Neural progenitor cell (in vitro differentiated cells): ENCODE data around the gene PFDN6. TPM values are rescaled to one million over a fixed set of nuclear protein-coding genes. Genes with fewer than 3 reads are reported as not detected.

ENCODE experiments used
- DNase-seq: peaks from one replicate; pipeline ENCODE4 v3.0.0-alpha.2; 2016; ENCODE audit warnings: low spot score
- H2AFZ ChIP-seq: fragments of 200-600 bp; sonication (generic); replicated peaks from 2 replicates; pipeline ENCODE4 v1.6.1; 2016; ENCODE audit warnings: antibody characterized with exemption
- H3F3A ChIP-seq: fragments of 200-600 bp; sonication (generic); 2 replicates; pipeline ENCODE4 v1.6.1; 2016; ENCODE audit warnings: antibody characterized with exemption, low read depth
- H3K27ac ChIP-seq: fragments of 200-600 bp; sonication (generic); 2 replicates; pipeline ENCODE4 v1.5.1; 2016; ENCODE audit warnings: mild to moderate bottlenecking
- H3K27me3 ChIP-seq: fragments of 200-600 bp; sonication (generic); 2 replicates; pipeline ENCODE4 v1.6.1; 2016; ENCODE audit warnings: mild to moderate bottlenecking, moderate library complexity
- H3K36me3 ChIP-seq: fragments of 200-600 bp; sonication (generic); 2 replicates; pipeline ENCODE4 v1.5.1; 2016
- H3K4me1 ChIP-seq: fragments of 200-600 bp; sonication (generic); 2 replicates; pipeline ENCODE4 v1.6.1; 2016; ENCODE audit warnings: mixed run types
- H3K4me2 ChIP-seq: fragments of 200-600 bp; sonication (generic); 2 replicates; pipeline ENCODE4 v1.6.1; 2016
- H3K4me3 ChIP-seq: fragments of 200-600 bp; sonication (generic); 2 replicates; pipeline ENCODE4 v1.5.1; 2016
- H3K79me2 ChIP-seq: fragments of 200-600 bp; sonication (generic); 2 replicates; pipeline ENCODE4 v1.6.1; 2016; ENCODE audit warnings: low read depth
- H3K9ac ChIP-seq: fragments of 200-600 bp; sonication (generic); 2 replicates; pipeline ENCODE4 v1.6.1; 2016
- H3K9me3 ChIP-seq: fragments of 200-600 bp; sonication (generic); 2 replicates; pipeline ENCODE4 v1.5.1; 2016; ENCODE audit warnings: low read depth
- H4K20me1 ChIP-seq: fragments of 200-600 bp; sonication (generic); 2 replicates; pipeline ENCODE4 v1.6.1; 2016; ENCODE audit warnings: low read depth
- H3K27ac Mint-ChIP-seq: 3 replicates; pipeline ENCODE4 v1.8.0; 2021; ENCODE audit warnings: mixed read lengths
- H3K27me3 Mint-ChIP-seq: 2 replicates; pipeline ENCODE4 v1.8.0; 2022; ENCODE audit warnings: low read depth, mild to moderate bottlenecking, inconsistent platforms, moderate library complexity, mixed read lengths; ENCODE audit not compliant: insufficient read depth
- H3K36me3 Mint-ChIP-seq: 3 replicates; pipeline ENCODE4 v1.8.0; 2021; ENCODE audit warnings: mixed read lengths
- H3K4me1 Mint-ChIP-seq: 3 replicates; pipeline ENCODE4 v1.8.0; 2021; ENCODE audit warnings: mixed read lengths
- H3K4me3 Mint-ChIP-seq: 3 replicates; pipeline ENCODE4 v1.8.0; 2021; ENCODE audit warnings: mild to moderate bottlenecking, moderate library complexity, mixed read lengths
- H3K9me3 Mint-ChIP-seq: 3 replicates; pipeline ENCODE4 v1.8.0; 2020; ENCODE audit warnings: mixed read lengths
- CTCF ChIP-seq: fragments of 200-600 bp; sonication (generic); IDR thresholded peaks from 2 replicates; pipeline ENCODE4 v1.5.1; 2017; ENCODE audit warnings: antibody characterized with exemption, mild to moderate bottlenecking
- EZH2 ChIP-seq: fragments of 200-600 bp; sonication (generic); IDR thresholded peaks from 2 replicates; pipeline ENCODE4 v1.6.1; 2017; ENCODE audit warnings: antibody characterized with exemption, mild to moderate bottlenecking, moderate library complexity
- EZH2phosphoT487 ChIP-seq: fragments of 200-600 bp; sonication (generic); IDR thresholded peaks from 2 replicates; pipeline ENCODE4 v1.6.1; 2017; ENCODE audit warnings: antibody characterized with exemption
- total RNA-seq: library from RNA; depleted of rRNA; stranded (reverse); fragments of >200 nt; gene quantifications from 2 replicates; pipeline ENCODE4 v1.2.3, GENCODE V29; 2015; ENCODE audit warnings: low replicate concordance

PFDN6 gene
- total RNA-seq, 1 donor from 2014 or later: 35.6 TPM

DNA sequence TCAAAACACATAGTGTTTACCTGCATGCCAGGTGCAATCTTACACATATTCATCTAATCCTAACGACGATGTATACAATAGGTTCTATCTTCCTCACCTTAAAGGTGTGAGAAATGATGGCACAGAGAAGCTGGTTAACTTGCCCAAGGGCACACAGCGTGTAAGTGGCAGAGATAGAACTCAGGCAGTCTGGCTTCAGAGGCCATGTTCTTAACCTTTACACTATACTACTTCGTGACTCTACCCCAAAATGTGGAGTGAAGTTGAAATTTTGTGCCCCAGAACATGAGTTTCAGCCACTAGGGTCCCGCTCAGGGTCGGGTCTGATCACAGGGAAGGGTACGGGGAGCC is 18.3 kb upstream of the PFDN6 start:
- H3K27me3 Mint-ChIP-seq: peaks cover 6% of the 10 kb centered on the region

DNA sequence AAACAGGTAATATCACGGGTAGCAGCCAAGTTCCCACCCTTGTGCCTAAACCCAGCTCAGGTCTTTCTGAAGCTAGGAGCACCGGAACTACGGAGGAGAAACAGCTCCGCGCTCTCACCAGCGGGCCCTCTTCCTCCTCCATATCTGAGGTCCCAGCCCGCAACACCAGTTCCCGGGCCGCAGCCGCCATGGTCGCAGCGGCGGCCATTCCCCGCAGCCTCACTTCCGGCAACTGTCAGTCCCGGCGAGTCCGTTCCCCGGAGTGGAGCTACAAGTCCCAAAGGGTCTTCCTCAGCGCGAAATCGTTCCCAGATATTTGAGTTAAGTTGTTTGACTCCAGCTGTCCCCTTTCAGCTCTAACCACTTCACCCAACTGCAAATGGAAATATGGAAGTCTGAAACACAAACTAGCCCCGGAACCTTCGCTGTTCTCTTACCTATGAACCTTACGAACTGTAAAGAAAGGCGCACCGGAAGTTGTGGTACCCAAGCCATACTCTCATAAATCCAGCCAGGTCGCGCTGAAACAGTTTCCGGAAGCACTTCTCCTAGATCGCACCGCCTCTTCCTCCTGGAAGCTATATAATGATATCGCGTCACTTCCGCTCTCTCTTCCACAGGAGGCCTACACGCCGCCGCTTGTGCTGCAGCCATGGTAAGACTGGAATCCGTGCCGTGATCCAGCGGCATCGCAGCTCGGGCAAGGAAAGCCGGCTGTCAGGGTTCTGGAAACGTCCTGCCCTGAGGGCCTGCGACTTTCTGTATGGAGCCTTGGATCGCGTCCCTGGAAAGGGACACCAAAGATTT is 17.7 kb upstream of the PFDN6 start, which contains the start of the genes RPS18 and VPS52:
RPS18 (plus strand) TSS at position 608 of the 807 bp plus-strand sequence; CDS start at position 653, 45 bp downstream.
VPS52 (minus strand) TSS at position 409 of the 807 bp plus-strand sequence; CDS start at position 208, 201 bp downstream.
- peaks cover 8% of the 10 kb centered on the region for H3K36me3 ChIP-seq
- DNase-seq: peak; percentile 99
- H3K27ac ChIP-seq: peak within 1 kb of the TSS; percentile 78
- H3K4me3 ChIP-seq: peak within 1 kb of the TSS; percentile 83
- H3K36me3 Mint-ChIP-seq: peaks cover 37% of the 10 kb centered on the region
- peak within 1 kb of the TSS; percentile 98 for H2AFZ ChIP-seq
- peaks cover 41% of the 10 kb centered on the region for H3K4me1 ChIP-seq
- no peaks in the 10 kb centered on the region for H3K9me3 ChIP-seq
- peaks cover 52% of the 10 kb centered on the region for H3K79me2 ChIP-seq
- no peaks in the 10 kb centered on the region for H3K9me3 Mint-ChIP-seq
- H4K20me1 ChIP-seq: peaks cover 46% of the 10 kb centered on the region
- peaks cover 48% of the 10 kb centered on the region for H3F3A ChIP-seq
- peaks cover 51% of the 10 kb centered on the region for H3K4me1 Mint-ChIP-seq
- H3K27me3 Mint-ChIP-seq: peaks cover 6% of the 10 kb centered on the region
- peak within 1 kb of the TSS; percentile 98 for H3K4me2 ChIP-seq
- H3K27me3 ChIP-seq: no peaks in the 10 kb centered on the region
- TF ChIP-seq CTCF (no peak), EZH2phosphoT487 (no peak), EZH2 (peak; percentile 49)
- H3K4me3 Mint-ChIP-seq: peak within 1 kb of the TSS; percentile 100
- H3K27ac Mint-ChIP-seq: peak within 1 kb of the TSS; percentile 100
- H3K9ac ChIP-seq: peak within 1 kb of the TSS; percentile 94

More for the DNA sequence above, 18.3 kb upstream of the PFDN6 start:
- TF ChIP-seq CTCF (peak; percentile 33), EZH2phosphoT487 (no peak)
- H3K27ac Mint-ChIP-seq: peak overlapping the region; percentile 100
- Histone ChIP-seq H3K27ac (peak overlapping the region; percentile 78), H3F3A (peaks cover 42% of the 10 kb centered on the region), H3K9me3 (no peaks in the 10 kb centered on the region), H3K36me3 (peaks cover 8% of the 10 kb centered on the region), H2AFZ (peak overlapping the region; percentile 98), H4K20me1 (peaks cover 40% of the 10 kb centered on the region), H3K27me3 (no peaks in the 10 kb centered on the region), H3K4me1 (peaks cover 36% of the 10 kb centered on the region), H3K79me2 (peaks cover 52% of the 10 kb centered on the region), H3K4me3 (peak overlapping the region; percentile 83), H3K4me2 (peak overlapping the region; percentile 90), H3K9ac (peak overlapping the region; percentile 79)
- H3K36me3 Mint-ChIP-seq: peaks cover 35% of the 10 kb centered on the region
- peak overlapping the region; percentile 100 for H3K4me3 Mint-ChIP-seq
- H3K9me3 Mint-ChIP-seq: no peaks in the 10 kb centered on the region
- H3K4me1 Mint-ChIP-seq: peaks cover 45% of the 10 kb centered on the region
- no peak for DNase-seq

GRCh38 chr6:33272275-33273128 is 16.9 kb upstream of the PFDN6 start:
- Histone ChIP-seq H3K4me2 (peak overlapping the region; percentile 98), H3K27ac (peak overlapping the region; percentile 74), H4K20me1 (peaks cover 53% of the 10 kb centered on the region), H3K79me2 (peaks cover 52% of the 10 kb centered on the region), H3F3A (peaks cover 56% of the 10 kb centered on the region), H3K4me1 (peaks cover 42% of the 10 kb centered on the region), H3K36me3 (peaks cover 8% of the 10 kb centered on the region), H3K9ac (peak overlapping the region; percentile 94), H3K4me3 (peak overlapping the region; percentile 83), H3K27me3 (no peaks in the 10 kb centered on the region), H3K9me3 (no peaks in the 10 kb centered on the region), H2AFZ (peak overlapping the region; percentile 7)
- H3K27me3 Mint-ChIP-seq: peaks cover 6% of the 10 kb centered on the region
- no peak for DNase-seq
- peak overlapping the region; percentile 100 for H3K4me3 Mint-ChIP-seq
- H3K4me1 Mint-ChIP-seq: peaks cover 52% of the 10 kb centered on the region
- no peaks in the 10 kb centered on the region for H3K9me3 Mint-ChIP-seq
- peak overlapping the region; percentile 100 for H3K27ac Mint-ChIP-seq
- no peak for TF ChIP-seq CTCF
- no peak for TF ChIP-seq EZH2phosphoT487
- no peak for TF ChIP-seq EZH2
- H3K36me3 Mint-ChIP-seq: peaks cover 35% of the 10 kb centered on the region
